CD4-positive, alpha-beta T cell treated with Interleukin-15 for 1 hour (primary cell): ENCODE results near the gene SNED1.
A peak's percentile ranks its signal among the peaks of the same experiment; 100 is the strongest.

ENCODE experiments used
- DNase-seq: peaks from one replicate; pipeline ENCODE4 v3.0.0-alpha.2; 2020

SNED1 gene

DNA sequence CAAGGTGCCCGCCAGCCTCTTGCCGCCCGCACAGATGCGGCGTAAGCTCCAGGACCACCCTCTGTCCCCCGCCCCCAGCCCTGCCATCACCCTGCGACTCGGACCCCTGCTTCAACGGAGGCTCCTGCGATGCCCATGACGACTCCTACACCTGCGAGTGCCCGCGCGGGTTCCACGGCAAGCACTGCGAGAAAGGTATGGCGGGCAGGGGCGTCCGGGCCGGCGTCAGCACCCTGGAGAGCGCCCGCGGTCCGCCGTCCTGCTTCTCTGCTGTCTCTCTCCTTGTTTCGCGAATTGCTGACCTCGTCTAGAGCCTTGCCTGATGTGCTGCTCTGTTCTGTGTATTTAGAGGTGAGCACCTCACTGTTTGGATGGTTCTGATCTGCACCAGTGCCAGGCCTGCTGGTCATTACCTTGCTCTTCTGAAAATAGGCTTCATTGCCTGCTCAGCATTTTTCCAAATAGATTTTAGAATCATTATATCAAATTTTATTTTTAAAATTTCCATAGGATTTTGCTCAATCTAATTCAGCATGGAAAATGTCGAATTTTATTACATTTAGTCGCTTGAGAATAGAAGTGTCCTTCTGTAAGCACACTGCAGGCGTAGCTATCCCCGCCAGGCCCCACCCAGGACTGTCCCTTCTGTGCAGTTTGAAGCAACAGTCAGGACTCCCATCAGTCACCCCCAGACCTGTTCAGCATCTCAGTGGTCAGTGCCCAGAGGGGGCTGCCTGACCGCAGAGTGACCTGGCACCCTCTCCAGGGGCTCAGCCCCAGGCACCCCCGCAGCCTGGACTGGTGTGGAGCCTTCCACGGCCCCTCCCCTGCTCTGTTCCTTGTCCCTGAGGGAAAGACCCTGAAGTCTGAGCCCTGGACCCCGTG is 51.6 kb downstream of the SNED1 start:
- no peak for DNase-seq

DNA sequence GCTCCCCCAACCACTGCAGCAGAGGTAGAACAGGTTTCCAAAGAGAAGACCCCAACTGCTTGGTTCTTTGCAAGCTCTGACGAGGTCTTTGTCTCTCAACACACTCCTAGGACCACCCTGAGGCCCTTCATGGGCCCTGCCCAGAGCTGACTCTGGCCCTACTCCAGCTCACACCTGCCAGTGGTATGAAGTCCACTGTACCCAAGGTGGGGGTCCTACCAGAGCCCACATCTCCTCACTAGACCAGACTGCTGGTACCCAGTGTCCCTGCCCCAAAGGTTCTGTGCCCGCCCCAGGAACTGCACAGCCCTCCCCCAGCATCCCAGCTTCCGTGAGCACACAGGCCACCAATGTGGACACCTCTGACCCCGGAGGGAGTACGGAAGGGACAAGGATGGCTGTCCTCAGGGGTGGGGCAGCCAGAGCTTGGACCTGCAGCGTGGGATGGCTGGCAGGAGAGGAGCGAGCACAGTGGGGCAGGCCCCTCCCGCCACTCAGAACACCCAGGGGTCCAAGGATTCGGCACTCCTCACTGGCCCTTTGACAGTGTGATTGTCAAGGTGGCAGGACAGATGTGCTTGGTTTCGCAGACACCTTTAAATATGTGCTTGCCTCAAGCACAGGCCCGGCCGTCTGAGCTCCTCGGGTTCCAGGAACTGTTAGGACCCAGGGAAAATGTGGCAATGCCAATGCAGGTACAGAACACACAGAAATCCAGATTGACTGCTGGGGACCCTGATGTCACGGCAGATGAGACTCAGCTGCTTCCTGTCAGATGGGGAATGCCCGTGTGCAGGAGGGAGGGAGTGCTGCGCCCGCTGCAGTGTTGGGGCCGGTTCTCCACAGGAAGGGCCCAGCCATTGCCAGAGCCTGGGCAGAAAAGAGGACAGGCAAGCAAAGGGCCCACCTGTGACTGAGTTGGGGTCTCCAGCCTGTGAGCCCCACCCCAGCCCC is 52.5 kb downstream of the SNED1 start:
- DNase-seq, result peak; percentile 15

DNA sequence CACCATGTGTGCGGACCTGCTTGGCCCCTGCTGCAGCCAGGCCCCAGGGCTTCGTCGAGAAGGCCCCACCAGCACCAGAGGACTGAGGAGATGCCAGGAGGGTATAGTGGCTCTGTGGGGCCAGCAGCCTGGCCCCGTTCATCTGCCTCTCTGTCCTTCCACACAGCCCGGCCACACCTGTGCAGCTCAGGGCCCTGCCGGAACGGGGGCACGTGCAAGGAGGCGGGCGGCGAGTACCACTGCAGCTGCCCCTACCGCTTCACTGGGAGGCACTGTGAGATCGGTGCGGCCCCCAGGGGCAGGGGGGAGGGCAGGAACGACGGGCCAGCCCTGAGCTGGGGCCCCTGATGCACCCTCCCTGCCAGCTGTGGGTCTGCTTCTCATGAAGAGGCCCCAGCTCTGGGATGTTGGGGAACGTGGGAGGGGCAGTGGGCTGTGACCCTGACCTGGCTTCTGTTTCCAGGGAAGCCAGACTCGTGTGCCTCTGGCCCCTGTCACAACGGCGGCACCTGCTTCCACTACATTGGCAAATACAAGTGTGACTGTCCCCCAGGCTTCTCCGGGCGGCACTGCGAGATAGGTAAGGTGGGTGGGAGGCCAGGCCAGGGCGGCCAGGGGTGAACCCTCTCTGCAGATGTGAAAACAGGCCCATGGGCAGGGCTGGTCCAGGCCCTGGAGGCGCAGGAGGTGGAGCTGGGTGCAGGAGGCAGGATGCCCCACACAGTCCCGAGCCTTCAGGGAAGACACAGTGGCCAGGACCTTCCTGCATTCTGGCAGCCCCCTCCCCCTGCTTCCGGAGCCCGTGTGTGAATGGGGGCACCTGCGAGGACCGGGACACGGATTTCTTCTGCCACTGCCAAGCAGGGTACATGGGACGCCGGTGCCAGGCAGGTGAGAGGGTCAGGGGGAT is 53.4 kb downstream of the SNED1 start:
- DNase-seq, result no peak

DNA sequence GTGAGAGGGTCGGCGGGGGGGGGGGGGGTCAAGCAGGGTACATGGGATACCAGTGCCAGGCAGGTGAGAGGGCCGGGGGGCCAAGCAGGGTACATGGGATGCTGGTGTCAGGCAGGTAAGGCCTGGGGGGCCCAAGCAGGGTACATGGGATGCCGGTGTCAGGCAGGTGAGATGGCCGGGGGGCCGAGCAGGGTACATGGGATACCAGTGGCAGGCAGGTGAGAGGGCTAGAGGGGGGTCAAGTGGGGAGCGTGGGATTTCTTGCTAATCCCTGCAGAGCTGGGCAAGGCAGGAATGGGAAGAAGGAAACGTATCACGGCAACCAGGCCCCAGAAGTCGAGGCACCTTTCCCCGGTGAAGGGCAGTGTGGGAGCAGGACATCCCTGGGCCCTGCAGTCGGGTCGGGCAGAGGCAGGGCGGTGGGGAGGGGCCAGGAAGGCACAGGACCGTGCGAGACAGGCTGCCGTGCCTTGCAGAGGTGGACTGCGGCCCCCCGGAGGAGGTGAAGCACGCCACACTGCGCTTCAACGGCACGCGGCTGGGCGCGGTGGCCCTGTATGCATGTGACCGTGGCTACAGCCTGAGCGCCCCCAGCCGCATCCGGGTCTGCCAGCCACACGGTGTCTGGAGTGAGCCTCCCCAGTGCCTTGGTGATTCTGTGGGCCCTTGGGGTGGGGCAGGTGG is 54.4 kb downstream of the SNED1 start:
- no peak for DNase-seq

DNA sequence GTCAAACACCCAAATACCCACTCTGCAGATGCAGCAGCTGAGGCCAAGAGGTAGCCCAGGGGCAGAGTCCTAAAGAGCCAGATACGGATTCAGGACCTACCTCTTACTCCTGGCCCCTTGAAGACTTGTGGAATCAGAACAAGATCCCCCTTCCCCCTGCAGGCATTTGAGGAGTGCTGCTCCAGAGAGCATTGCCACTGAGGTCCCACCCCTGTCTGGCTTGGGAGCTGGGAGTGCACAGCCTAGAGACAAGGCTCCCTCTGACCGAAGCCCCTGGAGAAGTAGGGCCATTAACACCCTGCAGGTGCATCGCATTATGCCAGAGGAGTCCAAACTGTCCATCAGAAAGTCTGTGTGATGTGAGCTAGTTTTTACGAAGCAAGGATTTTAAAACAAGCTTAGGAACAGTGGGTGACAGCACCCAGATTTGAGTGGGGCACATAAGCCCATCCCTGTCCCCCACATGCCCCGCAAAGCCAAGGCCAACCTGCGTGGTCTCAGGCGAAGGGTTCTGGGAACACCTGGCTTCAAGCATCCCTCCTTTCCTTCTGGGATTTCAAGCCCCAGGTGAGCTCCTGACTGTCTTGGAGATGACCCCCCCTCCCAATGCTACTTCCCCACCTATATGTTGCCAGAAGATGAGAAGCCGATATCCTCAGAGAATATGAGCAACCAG is 55.3 kb downstream of the SNED1 start:
- DNase-seq, result no peak

DNA sequence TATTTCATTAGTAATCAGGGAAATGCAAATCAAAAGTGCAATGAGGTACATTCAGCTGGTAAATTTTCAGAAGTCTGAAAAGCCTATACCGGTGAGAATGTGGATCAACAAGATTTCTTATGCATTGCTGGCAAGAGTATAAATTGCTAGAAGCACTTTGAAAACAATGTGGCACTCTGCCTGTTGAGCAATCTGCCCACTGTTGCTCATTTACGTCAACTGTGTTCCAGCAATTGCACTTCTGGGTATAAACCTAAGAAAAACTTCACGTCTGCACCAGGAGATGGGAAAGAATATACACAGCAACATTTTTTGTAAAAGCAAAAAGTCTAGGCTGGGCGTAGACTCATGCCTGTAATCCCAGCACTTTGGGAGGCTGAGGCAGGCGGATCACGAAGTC is 62.9 kb downstream of the SNED1 start:
- DNase-seq, result no peak

DNA sequence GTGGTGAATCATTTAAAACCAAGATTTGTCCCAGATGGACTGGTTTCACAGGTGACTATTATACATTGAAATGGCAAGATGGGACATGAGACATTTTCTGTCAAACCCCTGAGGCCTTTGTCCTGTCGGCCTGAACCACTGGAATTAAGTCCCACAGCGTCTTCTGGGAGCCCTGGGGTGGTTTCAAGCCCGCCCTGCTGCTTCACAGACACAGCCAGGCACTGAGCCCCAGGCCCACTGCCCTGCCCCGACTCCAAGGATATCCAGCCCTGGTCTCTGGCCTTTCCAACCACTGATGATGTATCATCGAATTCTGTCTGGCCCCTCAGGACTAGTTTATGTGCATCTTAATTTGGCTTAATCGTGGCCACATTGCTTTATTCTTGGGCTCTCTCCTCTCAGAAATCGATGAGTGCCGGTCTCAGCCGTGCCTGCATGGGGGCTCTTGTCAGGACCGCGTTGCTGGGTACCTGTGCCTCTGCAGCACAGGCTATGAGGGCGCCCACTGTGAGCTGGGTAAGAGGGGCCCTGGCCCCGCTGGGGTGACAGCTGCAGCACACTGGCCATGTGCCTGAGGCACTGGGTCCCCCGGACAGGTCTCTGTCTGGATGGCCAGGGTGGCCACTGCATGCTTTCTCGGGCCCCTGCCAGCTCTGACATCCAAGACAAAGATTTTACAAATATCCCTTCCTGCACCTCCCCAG is 64.1 kb downstream of the SNED1 start:
- no peak for DNase-seq

DNA sequence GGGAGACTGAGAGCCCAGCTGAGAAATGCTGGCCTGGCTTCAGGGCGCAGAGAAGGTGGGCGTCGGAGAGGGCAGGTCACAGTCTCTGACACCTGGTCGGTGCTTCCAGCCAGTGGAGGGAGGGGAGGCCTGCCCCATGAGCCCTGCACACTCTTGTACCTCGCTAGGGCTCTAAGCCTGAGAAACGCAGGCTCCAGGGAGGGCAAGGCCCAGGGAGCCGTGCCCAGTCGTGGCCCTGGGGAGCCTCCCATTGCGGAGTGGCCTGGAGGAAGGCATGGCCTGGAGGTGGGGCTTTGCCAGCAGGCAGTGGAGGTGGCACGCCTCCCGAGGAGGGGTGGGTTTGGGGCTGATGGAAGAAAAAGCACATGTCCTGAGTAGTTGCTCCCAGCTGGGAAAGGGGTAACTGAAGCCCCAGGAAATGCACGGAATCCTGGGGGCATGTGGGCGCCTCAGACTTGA is 64.7 kb downstream of the SNED1 start:
- DNase-seq, result no peak

DNA sequence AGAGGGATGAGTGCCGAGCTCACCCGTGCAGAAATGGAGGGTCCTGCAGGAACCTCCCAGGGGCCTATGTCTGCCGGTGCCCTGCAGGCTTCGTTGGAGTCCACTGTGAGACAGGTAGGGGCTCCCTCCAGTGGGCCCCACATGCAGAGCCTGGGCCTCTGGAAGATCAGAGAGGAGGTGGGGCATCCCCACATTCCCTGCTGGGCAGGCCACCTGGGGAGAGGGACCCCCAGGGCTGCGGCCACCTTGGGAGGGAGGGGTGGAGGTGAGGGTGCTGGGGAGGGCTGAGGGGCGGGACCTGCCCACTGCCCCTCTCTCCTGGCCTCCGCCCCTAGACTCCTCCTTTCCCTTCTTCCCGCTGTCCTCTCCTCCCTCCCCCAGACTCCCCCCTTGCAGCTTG is 65.2 kb downstream of the SNED1 start:
- DNase-seq, result no peak

DNA sequence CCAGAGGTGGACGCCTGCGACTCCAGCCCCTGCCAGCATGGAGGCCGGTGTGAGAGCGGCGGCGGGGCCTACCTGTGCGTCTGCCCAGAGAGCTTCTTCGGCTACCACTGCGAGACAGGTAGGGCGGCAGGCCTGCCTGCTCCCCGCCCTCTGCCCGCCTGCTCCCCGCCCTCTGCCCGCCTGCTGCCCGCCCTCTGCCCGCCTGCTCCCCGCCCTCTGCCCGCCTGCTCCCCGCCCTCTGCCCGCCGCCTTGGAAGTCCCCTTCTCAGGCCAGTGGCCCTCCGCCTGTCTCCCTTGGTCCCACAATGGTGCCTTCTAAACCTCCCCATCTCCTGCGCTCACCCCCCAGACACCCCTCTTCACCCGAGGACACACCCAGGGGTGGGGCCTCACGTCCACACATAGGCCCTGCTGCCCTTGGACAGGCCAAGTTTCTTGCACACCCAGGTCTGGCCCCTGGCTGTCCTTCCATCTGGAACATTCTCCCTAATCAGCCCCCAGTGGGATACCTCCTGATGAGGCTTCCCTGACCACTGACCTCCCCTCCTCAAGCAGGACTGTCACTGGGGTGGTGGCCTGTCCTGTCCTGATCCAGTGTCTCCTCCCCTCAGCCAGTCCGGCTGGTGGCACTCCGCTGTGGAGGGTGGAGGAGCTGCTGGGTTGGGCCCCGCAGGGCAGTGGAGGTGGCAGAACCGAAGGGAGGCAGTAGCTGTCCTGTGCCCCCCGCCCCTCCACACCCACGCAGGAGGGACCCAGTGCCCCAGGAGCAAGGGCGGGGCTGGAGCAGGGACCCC is 65.8 kb downstream of the SNED1 start:
- DNase-seq, result peak; percentile 57

DNA sequence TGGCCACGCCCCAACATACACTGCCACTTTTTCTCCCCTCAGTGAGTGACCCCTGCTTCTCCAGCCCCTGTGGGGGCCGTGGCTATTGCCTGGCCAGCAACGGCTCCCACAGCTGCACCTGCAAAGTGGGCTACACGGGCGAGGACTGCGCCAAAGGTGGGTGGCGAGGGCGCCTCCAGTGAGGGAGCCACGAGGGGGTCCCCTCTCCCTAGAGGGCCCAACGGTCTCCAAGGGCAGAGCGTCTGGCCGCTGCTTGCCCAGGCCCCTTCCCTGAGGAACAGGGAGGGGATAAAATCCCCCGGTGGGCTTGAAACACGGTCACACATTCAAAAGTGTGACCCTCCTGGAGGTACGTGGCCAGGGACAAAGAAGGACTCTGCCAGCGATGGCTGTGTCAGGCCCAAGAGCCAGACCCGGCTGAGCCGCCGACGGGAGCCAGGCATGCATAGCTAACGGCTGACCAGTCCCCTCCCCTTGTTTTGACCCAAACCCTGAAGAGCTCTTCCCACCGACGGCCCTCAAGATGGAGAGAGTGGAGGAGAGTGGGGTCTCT is 66.5 kb downstream of the SNED1 start:
- DNase-seq, result no peak

DNA sequence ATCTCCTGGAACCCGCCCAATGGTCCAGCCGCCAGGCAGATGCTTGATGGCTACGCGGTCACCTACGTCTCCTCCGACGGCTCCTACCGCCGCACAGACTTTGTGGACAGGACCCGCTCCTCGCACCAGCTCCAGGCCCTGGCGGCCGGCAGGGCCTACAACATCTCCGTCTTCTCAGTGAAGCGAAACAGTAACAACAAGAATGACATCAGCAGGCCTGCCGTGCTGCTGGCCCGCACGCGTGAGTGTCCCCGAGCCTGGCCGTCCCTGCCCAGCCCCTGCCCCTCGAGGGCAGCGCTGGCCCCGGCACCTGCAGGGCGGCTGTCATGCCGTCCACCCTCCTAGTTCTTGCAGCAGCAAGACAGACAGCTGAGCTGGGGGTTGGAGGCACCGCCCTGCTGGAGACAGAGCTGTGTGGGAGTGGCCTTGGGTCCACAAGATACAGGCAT is 67.0 kb downstream of the SNED1 start:
- DNase-seq, result no peak

DNA sequence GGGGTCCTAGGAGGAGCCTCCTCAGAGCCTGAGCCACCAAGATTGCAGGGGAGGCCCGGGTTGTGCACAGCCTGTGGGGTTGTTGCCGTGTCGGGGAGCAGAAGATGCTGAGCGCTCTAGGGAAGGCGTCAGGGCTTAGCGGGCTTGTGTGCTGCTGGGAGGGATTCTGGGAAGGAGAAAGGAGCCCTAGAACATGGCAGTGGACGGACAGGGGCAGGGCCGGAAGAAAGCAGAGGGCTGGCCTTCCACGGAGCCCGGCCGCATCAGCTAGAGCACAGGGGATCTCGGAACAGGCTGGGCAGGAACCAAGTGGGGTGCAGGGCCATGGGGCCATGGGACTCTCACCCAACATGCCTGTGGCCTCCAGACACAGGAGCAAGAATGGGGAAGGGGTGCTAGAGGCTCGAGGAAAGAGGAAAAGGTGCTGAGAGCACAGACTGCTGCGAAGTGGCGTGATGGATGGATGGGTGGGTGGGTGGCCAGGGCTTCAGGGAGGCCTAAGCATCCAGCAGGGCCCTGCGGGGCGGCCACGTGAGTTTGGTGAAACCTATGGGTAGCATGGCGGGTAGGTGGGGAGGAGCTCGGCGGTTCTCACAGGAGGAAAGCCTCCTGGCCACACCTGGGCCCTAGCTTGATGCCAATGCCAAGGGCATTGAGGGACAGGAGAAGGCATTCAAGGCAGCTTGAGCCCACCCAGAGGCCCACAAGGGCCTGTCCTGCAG is 67.9 kb downstream of the SNED1 start:
- no peak for DNase-seq

DNA sequence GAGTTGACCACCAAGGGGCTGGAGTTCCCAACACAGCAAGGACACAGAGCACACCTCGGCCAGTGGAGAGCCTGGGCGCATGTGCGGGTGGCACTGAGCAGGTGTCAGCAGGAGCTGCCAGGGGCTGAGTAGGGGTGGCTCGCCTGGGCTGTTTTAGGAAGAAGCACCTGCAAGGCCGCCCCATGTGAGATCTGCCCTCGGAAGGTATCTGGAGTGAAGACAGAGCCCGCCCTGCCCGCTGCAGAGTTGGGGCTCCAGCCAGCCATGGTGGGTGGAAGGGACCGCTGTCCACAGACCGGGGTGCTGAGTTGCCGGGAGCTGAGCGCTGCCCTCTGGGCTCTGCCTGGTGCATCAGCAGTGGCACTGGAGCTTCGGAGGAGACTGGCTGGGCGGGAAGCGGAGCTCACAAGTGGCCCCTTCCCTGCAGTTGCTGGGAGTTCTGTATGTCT is 68.5 kb downstream of the SNED1 start:
- no peak for DNase-seq

DNA sequence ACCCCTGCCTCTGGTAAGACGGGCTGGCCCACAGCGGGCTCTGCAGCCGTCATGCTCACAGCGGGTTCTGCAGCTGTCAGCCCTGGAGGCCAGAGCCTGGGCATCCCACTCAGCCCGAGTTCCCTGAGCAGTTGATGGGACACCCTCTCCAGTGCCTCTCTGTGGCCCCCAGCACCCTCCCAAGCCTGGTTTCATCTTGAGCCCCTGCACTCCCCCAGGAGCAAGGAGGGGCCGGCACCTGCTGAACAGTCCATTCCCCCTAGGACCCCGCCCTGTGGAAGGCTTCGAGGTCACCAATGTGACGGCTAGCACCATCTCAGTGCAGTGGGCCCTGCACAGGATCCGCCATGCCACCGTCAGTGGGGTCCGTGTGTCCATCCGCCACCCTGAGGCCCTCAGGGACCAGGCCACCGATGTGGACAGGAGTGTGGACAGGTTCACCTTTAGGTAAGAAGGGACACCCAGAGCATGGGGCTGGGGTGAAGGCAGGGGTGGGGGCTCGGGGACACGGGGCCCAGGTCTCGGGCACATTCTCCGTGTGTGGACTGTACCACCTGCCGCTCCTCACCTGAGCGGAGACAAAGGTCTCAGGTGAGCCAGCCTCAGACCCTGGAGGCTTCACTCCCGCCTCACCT is 69.2 kb downstream of the SNED1 start:
- DNase-seq, result no peak

DNA sequence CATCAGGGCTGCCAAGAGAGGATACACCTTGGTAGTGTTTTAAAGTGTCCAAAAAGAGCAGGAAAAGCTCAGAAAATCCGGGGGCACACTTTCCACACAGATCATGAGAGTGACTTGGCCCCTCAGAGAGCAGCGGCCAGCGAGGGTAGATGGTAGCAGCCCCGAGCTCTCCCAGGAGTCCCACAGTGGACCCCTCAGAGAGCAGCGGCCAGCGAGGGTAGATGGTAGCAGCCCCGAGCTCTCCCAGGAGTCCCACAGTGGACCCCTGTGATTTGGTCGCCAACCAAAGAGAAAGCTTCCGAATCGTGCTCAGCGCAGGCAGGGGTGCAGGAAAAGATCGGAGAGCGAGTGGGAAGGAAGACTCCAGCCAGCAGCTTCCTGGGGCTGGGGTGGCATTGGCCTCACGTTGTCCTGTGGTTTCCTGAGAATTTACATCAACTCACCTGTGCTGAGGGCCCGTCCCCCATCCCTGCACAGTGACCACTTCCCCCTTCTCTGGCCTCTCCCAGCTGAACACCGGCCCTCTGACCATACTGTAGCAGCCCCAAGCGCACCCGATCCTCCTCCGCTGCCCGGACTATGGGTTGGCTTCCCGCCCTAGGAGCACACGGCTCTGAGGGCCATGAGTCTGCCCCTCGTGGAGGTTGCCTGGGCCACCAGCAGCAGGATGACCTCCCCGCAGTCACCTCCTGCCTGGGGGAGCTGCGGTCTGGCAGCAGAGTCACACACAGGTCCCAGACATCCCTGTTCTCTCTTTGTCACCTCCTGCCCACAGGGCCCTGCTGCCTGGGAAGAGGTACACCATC is 69.9 kb downstream of the SNED1 start:
- no peak for DNase-seq
